Heart right ventricle (tissue), 16 donors: ENCODE results near the gene TTC23. TPM values are rescaled to one million over a fixed set of nuclear protein-coding genes. Genes with fewer than 3 reads are reported as not detected.
A peak's percentile ranks its signal among the peaks of the same experiment; 100 is the strongest.

Source experiments
- ATAC-seq, 8 donors: fragments of 200-7000 bp; cut with Tn5 transposase; one replicate each; pipeline ENCODE4 v1.9.1; 2020; ENCODE audit warnings: mild to moderate bottlenecking in 8 of 8, moderate library complexity in 8 of 8, moderate number of reproducible peaks in 1 of 8
- DNase-seq, 2 donors: peaks; one replicate each; pipeline ENCODE4 v3.0.0-alpha.2; 2020
- H3K27ac ChIP-seq, 10 donors: fragments of 200-600 bp; sonication (generic) in 2 of 10; one replicate each; pipeline versions ENCODE4 v1.5.0 to v1.8.0; 2020 to 2022; ENCODE audit warnings: mild to moderate bottlenecking in 3 of 10
- H3K27me3 ChIP-seq, 7 donors: fragments of 200-600 bp; one replicate each; pipeline ENCODE4 v1.8.0; 2021 to 2022; ENCODE audit warnings: mild to moderate bottlenecking in 2 of 7
- H3K36me3 ChIP-seq, 9 donors: fragments of 200-600 bp; sonication (generic) in 1 of 9; one replicate each; pipeline versions ENCODE4 v1.5.0 to v1.8.0; 2020 to 2022; ENCODE audit warnings: mild to moderate bottlenecking in 2 of 9
- H3K4me1 ChIP-seq, 9 donors: fragments of 200-600 bp; sonication (generic) in 1 of 9; one replicate each; pipeline versions ENCODE4 v1.5.0 to v1.8.0; 2020 to 2022; ENCODE audit warnings: mild to moderate bottlenecking in 4 of 9
- H3K4me3 ChIP-seq, 10 donors: fragments of 200-600 bp; sonication (generic) in 2 of 10; one replicate each; pipeline versions ENCODE4 v1.5.0 to v1.8.0; 2020 to 2022; ENCODE audit warnings: mild to moderate bottlenecking in 7 of 10, moderate library complexity in 2 of 10
- H3K9me3 ChIP-seq, 11 donors: fragments of 200-600 bp in 10 of 11; sonication (generic) in 2 of 11; one replicate each; pipeline versions ENCODE4 v1.5.0 to v1.8.0; 2013 to 2022; ENCODE audit warnings: mild to moderate bottlenecking in 2 of 11, control low read depth in 1 of 11, moderate library complexity in 1 of 11
- WGBS, 2 donors: extraction: QIAGEN DNeasy Blood & Tissue Kit; methylation state at CpG; one replicate each; pipeline ENCODE4 v1.1.7; 2013; ENCODE audit warnings: inconsistent platforms in 1 of 2; 5-methylcytosine and 5-hydroxymethylcytosine counted together
- intact Hi-C, 10 donors: fragments of 100-400 bp; cut with DNase I; formaldehyde crosslinking; loops; one replicate each; pipeline versions ENCODE4 v1.11.1 to v1.14.2; 2022
- polyA plus RNA-seq, 2 donors: library from polyadenylated mRNA; stranded (reverse); fragments of 200-250 nt; gene quantifications; one replicate each; pipeline ENCODE4 v1.2.3, GENCODE V29; 2013
- total RNA-seq, 10 donors: library from RNA; stranded (reverse); fragmentation: NEBNext Ultra II Directional in 3 of 10; extraction: Animal tissue kit (Norgen Biotek cat#: 25700) in 3 of 10; gene quantifications; one replicate each; pipeline versions ENCODE4 v1.2.1 to v1.2.4, GENCODE V29; 2021 to 2023
- TF ChIP-seq, protein P1 (sequence below), 9 donors: fragments of 200-600 bp; sonication (generic) in 2 of 9; IDR thresholded peaks; one replicate each; pipeline versions ENCODE4 v1.5.0 to v1.8.0; 2021 to 2022; ENCODE audit warnings: antibody characterized with exemption in 9 of 9, mild to moderate bottlenecking in 5 of 9, moderate library complexity in 1 of 9
- donor health status: Arrhythmogenic right ventricular cardiomyopathy.
- donor health status: ischemic (EF 13 %, LVEDD 7.1; RV severe dilation, severe dysfunction).
- donor health status: healthy with polysubstance abuse.
- donor health status: DM: no; HTN: yes; CAD: no.
- donor health status: DM: no; HTN: no; CAD: no.
- donor health status: ischemic (EF 25% LVEDD 6.9; RV normal size, moderate dysfunction).
- donor health status: ischemic (EF 25% LVEDD 5.7; RV mildly dilated, moderate dysfunction).
- donor health status: healthy.
- donor health status: DM: yes; HTN: yes; CAD: no.
- donor health status: Ischemic cardiomyopathy.
- donor health status: ischemic (EF 35%, LVEDD 5.7; RV mildly dilated, moderate dysfunction).
- donor health status: nonischemic (EF 11% LVEDD 7.7; RV severe dilation, severe dysfunction).
- donor health status: DM: yes; HTN: yes; CAD: no.
- donor health status: PGD.
- donor health status: ischemic (EF 29% LVEDD 5.4; RV normal size, mild dysfunction).
- donor health status: nonischemic (EF 23%, LVEDD 6.1; RV moderate dilation, normal function).

The TTC23 gene
- total and polyA plus RNA-seq, 12 donors = 6.0 to 16.9 (median 10.9) TPM

DNA sequence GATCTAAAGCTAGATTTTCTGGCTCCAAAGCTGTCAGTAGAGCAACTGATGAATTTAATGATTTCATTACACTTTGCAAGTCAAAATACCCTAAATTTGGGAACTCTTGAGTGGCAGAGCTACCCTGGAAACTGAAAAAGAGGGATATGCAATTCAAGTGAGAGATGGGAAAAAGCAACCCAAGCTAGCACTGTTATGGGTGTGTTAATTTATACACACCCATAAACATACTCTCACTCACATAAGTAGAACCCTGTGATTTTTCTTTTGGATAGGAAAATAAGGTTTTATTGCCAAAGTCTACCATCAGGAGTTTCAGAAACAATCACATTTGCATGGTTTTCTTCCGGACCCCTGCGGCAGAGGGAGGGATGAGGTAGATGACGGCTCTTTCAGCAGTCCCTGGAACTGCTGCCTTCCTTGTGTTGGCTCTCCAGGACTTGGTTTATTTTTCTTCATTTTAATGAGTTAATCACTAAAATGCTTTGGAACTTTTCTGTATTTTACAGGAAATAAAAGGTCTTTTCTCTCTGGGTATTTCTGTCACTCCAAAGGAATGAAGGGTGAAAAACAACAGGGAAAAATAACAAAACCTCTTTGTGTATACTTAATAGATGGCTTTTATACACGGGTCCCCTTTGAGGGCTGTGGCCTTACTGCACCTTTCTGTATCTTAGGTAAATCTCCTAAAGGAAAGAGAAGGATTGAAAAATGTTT is 63.8 kb downstream of the TTC23 start:
- DNase-seq = no peak
- Histone ChIP-seq H3K9me3 (no peaks in the 10 kb centered on the region), H3K4me1 (peaks cover 0 to 31% (median 20%) of the 10 kb centered on the region in 9 donors), H3K4me3 (no peak overlapping the region), H3K27ac (peak overlapping the region in 1 of 10 donors; percentile 13), H3K27me3 (no peaks in the 10 kb centered on the region), H3K36me3 (peaks cover 0 to 25% (median 0%) of the 10 kb centered on the region in 9 donors)
- WGBS, 2 donors = 64 to 75% methylated on average over 4 of the region's 4 CpGs
- ATAC-seq = no peak
- TF ChIP-seq, protein P1, sequence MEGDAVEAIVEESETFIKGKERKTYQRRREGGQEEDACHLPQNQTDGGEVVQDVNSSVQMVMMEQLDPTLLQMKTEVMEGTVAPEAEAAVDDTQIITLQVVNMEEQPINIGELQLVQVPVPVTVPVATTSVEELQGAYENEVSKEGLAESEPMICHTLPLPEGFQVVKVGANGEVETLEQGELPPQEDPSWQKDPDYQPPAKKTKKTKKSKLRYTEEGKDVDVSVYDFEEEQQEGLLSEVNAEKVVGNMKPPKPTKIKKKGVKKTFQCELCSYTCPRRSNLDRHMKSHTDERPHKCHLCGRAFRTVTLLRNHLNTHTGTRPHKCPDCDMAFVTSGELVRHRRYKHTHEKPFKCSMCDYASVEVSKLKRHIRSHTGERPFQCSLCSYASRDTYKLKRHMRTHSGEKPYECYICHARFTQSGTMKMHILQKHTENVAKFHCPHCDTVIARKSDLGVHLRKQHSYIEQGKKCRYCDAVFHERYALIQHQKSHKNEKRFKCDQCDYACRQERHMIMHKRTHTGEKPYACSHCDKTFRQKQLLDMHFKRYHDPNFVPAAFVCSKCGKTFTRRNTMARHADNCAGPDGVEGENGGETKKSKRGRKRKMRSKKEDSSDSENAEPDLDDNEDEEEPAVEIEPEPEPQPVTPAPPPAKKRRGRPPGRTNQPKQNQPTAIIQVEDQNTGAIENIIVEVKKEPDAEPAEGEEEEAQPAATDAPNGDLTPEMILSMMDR (IDR thresholded peaks at IDR 0.05) = no peak
- intact Hi-C loops = no loop called here

DNA sequence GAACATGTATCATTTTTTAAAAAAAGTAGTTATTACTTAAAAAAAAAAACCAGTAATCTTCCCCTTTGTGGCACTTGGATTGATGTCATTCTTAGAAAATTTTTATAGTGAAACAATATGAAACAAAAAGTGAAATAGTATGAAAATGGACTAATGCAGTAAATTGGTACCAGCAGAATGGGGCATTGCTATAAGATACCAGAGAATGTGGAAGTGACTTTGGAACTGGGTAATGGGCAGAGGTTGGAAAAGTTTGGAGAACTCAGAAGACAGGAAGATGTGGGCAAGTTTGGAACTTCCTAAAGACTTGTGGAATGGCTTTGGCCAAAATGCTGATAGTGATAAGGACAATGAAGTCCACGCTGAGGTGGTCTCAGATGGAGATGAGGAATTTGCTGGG is 66.6 kb downstream of the TTC23 start:
- intact Hi-C loops = no loop called here
- no peaks in the 10 kb centered on the region for H3K27me3 ChIP-seq
- peaks cover 0 to 42% (median 26%) of the 10 kb centered on the region in 9 donors for H3K4me1 ChIP-seq
- ATAC-seq = no peak
- peaks cover 0 to 19% (median 0%) of the 10 kb centered on the region in 9 donors for H3K36me3 ChIP-seq
- no peak overlapping the region for H3K4me3 ChIP-seq
- no peak for DNase-seq
- H3K9me3 ChIP-seq = no peaks in the 10 kb centered on the region
- TF ChIP-seq, protein P1 (IDR thresholded peaks at IDR 0.05) = no peak
- H3K27ac ChIP-seq = peak overlapping the region in 1 of 10 donors; percentile 84
- WGBS, 2 donors = 69 to 86% methylated on average over 1 of the region's 1 CpG

DNA sequence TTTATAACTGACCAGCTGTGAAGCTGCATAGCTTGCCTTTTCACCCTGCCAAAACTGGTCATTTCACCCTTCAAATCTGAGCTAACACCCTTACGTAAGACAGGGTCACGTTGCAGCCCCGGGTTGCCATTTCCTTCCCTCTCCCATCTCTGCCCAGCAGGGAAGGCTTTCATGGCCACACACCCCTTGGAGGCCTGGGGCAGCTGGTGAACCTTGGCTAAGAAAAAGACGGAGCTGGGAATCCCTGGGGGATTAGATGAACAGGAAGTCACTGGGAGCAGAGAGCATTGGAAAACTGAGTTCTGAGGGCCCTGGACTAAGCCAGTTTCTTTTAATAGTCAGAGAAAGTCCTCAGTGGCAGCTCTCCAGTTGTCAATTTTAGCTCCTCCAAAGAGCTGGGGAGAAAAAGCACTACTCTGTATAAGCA is 67.8 kb downstream of the TTC23 start:
- Histone ChIP-seq H3K9me3 (no peaks in the 10 kb centered on the region), H3K4me1 (peaks cover 0 to 48% (median 26%) of the 10 kb centered on the region in 9 donors), H3K27me3 (no peaks in the 10 kb centered on the region), H3K36me3 (peaks cover 0 to 19% (median 0%) of the 10 kb centered on the region in 9 donors), H3K27ac (peak overlapping the region; percentile 38 to 86 (median 76)), H3K4me3 (peak overlapping the region in 1 of 10 donors; percentile 5)
- DNase-seq (peak; percentile 42 to 64), ATAC-seq (peak; percentile 69 to 91 (median 83))
- intact Hi-C loops = loop anchor here in 1 of 10 donors (2.0 kb wide), 1 partner anchor 75 kb away; no protein-coding TSS in a partner anchor
- TF ChIP-seq, protein P1 (IDR thresholded peaks at IDR 0.05) = no peak
- 4 to 14% methylated on average over 4 of the region's 4 CpGs for WGBS, 2 donors

DNA sequence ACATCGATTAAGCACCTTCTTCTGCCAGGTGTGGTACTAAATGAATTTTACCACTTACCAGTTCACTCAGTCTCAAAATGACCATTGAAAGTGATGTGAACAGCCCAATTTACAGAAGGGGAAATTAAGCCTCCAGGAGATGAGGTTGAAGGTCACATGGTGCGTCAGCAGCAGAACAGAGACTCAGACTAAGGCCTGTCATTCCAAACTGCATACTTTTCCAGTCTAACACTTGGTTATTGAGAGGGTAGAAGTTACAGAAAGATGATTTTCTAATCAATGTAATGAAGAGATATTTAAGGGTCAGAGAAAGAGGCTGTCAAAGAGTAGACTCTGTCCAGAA is 68.4 kb downstream of the TTC23 start:
- TF ChIP-seq, protein P1 (IDR thresholded peaks at IDR 0.05) = no peak
- no peaks in the 10 kb centered on the region for H3K9me3 ChIP-seq
- no peak for ATAC-seq
- WGBS, 2 donors = 97 to 99% methylated on average over 2 of the region's 2 CpGs
- H3K4me3 ChIP-seq = no peak overlapping the region
- no peak for DNase-seq
- H3K27me3 ChIP-seq = no peaks in the 10 kb centered on the region
- peaks cover 0 to 19% (median 0%) of the 10 kb centered on the region in 9 donors for H3K36me3 ChIP-seq
- intact Hi-C loops = loop anchor here in 2 of 10 donors (1.0 to 2.0 kb wide), 2 partner anchors 29 to 74 kb away; no protein-coding TSS in a partner anchor
- H3K4me1 ChIP-seq = peaks cover 3 to 52% (median 31%) of the 10 kb centered on the region in 9 donors
- peak overlapping the region in 9 of 10 donors; percentile 67 to 86 (median 76) for H3K27ac ChIP-seq
